ENCODE data around the gene ANK3. TPM values are rescaled to one million over a fixed set of nuclear protein-coding genes. Genes with fewer than 3 reads are reported as not detected.

The ANK3 gene
- total and polyA plus RNA-seq, 2 donors: 12.1 to 12.6 TPM

DNA sequence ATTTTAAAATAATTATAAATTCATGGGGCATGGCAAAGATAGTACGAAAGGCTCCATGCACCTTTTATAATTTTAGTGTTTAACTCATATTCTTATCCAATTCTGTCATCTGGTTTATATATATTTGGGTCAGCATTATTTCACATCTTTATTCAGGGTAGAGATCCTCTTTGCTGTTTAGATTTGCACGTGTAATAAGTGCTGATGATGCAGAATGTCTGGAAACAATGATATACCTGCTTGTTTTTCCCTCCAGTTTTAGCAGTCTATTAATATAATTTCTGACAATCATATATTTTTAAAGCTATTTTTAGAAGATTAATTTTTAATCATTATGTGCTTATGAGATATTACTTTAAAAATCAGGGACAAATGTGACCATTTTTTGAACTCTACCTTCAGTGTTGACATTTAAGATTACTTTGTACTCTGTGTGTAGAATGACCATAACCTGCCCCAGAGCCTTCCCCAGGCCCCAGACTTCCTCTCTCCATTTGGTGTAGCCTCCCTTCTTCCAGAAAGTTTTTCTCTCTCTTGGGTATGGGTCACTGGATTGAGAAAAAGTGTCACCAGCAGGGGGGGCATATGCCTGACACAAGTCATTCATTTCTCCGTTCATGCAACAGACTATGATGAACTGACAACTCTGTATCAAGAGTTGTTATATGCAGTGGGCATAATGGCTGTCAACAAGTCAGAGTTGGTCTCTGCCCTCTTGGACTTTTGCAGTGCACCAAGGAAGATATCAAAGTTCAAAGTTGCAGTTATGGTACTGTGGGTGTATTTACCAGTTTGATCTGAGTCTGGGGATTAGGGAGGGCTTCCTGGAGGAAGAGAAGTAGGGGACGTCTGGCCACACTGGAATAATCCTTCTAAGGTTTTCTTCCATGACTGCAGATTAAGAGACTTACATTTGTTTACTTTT lies 290.7 kb downstream of the ANK3 start:
- no peak overlapping the region for H3K27ac ChIP-seq (ENCODE audit: low read depth in 1 of 2, low read length in 1 of 2)
- H3K4me3 ChIP-seq (ENCODE audit: low read length in 2 of 2): no peak overlapping the region
- peak in 1 of 9 donors; percentile 15 for DNase-seq (ENCODE audit: low read depth in 6 of 9, low spot score in 9 of 9)
- H3K4me1 ChIP-seq (ENCODE audit: control insufficient read depth in 2 of 2, insufficient read depth in 2 of 2, low read length in 2 of 2): no peaks in the 10 kb centered on the region
- H3K9me3 ChIP-seq (ENCODE audit: control insufficient read depth in 2 of 2, insufficient read depth in 1 of 2, low read length in 1 of 2): no peaks in the 10 kb centered on the region
- H3K36me3 ChIP-seq (ENCODE audit: control insufficient read depth in 2 of 2, insufficient read depth in 2 of 2, low read length in 1 of 2): no peaks in the 10 kb centered on the region
- WGBS: 85% methylated on average over 4 of the region's 4 CpGs
- no peaks in the 10 kb centered on the region for H3K27me3 ChIP-seq (ENCODE audit: control insufficient read depth in 2 of 2, insufficient read depth in 1 of 2, low read length in 1 of 2)

DNA sequence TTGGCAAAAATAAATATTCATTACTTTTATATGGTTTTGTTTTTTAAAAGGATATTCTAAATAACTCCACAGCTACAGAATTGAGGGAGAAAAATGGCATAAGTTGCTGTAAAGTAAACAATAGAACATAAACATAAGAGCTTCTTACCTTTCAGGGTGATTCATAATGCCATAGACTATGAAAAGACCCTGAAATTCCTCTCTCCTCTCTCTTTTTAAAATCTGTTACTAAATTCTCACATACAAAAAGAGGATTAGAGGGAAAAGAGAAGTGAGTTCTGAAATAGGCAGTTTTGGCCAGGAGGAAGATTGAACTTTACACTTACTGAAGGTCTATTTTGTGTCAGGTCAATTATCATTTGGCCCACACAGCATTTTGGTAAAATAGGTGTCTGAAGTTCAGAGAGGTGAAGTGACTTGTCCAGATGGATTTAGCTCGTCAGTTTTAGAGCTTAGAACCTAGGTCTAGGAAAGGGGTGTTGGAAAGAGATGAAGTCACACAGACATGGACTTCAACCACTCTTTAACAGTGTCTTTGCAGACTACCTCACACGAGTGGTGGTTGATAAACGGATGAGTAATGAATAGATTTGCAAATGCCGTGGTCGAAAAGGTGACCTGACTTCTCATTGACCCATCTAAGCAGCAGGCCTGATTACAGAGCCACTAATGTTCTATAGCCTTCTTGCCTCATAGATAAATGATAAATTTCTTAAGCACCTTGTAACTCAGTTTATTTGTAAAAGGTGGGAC lies 292.7 kb downstream of the ANK3 start:
- H3K4me1 ChIP-seq (ENCODE audit: control insufficient read depth in 2 of 2, insufficient read depth in 2 of 2, low read length in 2 of 2): no peaks in the 10 kb centered on the region
- no peaks in the 10 kb centered on the region for H3K9me3 ChIP-seq (ENCODE audit: control insufficient read depth in 2 of 2, insufficient read depth in 1 of 2, low read length in 1 of 2)
- no peaks in the 10 kb centered on the region for H3K36me3 ChIP-seq (ENCODE audit: control insufficient read depth in 2 of 2, insufficient read depth in 2 of 2, low read length in 1 of 2)
- H3K27me3 ChIP-seq (ENCODE audit: control insufficient read depth in 2 of 2, insufficient read depth in 1 of 2, low read length in 1 of 2): no peaks in the 10 kb centered on the region
- no peak for DNase-seq (ENCODE audit: low read depth in 6 of 9, low spot score in 9 of 9)
- H3K4me3 ChIP-seq (ENCODE audit: low read length in 2 of 2): no peak overlapping the region
- 96% methylated on average over 5 of the region's 5 CpGs for WGBS
- H3K27ac ChIP-seq (ENCODE audit: low read depth in 1 of 2, low read length in 1 of 2): no peak overlapping the region

DNA sequence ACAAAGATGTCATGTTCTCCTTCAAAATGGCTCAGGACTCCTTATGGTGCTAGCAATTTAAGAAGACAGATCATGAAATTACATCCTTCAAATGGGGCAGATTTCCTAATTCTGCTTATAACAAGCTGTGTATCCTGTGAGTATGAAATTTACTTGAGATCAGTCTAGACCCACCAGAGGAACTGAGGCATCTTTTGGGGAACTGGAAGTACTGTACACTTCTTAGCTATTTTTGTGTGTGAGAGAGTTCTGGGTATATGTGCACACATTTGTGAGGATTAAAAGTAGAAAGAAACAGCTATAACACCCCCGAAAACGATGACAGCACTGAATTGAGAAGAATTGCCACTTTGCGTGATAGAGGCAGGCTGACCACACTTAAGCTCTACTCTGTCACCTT lies 296.4 kb downstream of the ANK3 start:
- Histone ChIP-seq H3K36me3 (ENCODE audit: control insufficient read depth in 2 of 2, insufficient read depth in 2 of 2, low read length in 1 of 2) (no peaks in the 10 kb centered on the region), H3K9me3 (ENCODE audit: control insufficient read depth in 2 of 2, insufficient read depth in 1 of 2, low read length in 1 of 2) (no peaks in the 10 kb centered on the region), H3K4me3 (ENCODE audit: low read length in 2 of 2) (no peak overlapping the region), H3K27ac (ENCODE audit: low read depth in 1 of 2, low read length in 1 of 2) (peak overlapping the region in 1 of 2 donors; percentile 27), H3K4me1 (ENCODE audit: control insufficient read depth in 2 of 2, insufficient read depth in 2 of 2, low read length in 2 of 2) (no peaks in the 10 kb centered on the region), H3K27me3 (ENCODE audit: control insufficient read depth in 2 of 2, insufficient read depth in 1 of 2, low read length in 1 of 2) (no peaks in the 10 kb centered on the region)
- WGBS: 93% methylated on average over 3 of the region's 3 CpGs
- DNase-seq (ENCODE audit: low read depth in 6 of 9, low spot score in 9 of 9): no peak

DNA sequence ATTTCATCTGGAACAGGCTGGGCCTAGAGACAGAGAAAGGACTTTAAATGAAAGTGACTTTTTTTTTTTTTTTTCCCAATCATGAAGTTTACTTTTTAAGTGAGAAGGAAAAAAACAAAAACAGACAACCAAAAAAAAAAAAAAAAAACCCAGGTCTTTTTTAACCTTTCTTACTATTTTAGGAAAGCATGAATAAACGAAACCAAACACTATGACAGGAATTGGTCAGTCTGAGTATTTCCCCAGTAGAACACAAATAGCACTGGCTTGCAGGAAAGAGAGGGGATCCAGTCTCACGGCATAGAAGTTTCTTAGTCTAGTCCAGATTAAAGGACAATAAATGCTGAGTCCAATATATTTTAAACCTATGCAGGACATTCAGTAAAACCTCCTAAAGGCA lies 302.8 kb downstream of the ANK3 start:
- 90% methylated on average over 2 of the region's 2 CpGs for WGBS
- DNase-seq (ENCODE audit: low read depth in 6 of 9, low spot score in 9 of 9): no peak
- Histone ChIP-seq H3K9me3 (ENCODE audit: control insufficient read depth in 2 of 2, insufficient read depth in 1 of 2, low read length in 1 of 2) (no peaks in the 10 kb centered on the region), H3K4me3 (ENCODE audit: low read length in 2 of 2) (no peak overlapping the region), H3K27ac (ENCODE audit: low read depth in 1 of 2, low read length in 1 of 2) (no peak overlapping the region), H3K4me1 (ENCODE audit: control insufficient read depth in 2 of 2, insufficient read depth in 2 of 2, low read length in 2 of 2) (no peaks in the 10 kb centered on the region), H3K27me3 (ENCODE audit: control insufficient read depth in 2 of 2, insufficient read depth in 1 of 2, low read length in 1 of 2) (no peaks in the 10 kb centered on the region), H3K36me3 (ENCODE audit: control insufficient read depth in 2 of 2, insufficient read depth in 2 of 2, low read length in 1 of 2) (no peaks in the 10 kb centered on the region)

DNA sequence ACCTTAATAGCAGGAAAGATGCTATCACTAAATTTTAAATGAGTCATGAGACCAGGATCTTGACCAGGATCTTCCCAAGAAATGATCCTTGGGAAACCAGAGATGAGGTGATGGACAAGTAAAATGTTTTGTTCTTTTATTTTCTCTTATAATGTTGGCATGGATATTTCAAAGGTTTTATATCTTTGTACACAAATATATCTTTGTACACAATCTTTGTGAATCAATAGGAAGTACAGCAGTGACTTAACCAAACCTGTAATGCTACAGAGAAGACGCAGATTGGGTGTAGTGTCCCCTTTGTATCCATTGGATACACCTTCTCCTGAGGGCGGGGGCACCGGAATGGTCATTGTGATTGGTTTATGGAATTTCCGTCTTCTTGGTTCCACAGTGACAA lies 303.3 kb downstream of the ANK3 start:
- DNase-seq (ENCODE audit: low read depth in 6 of 9, low spot score in 9 of 9): no peak
- H3K4me1 ChIP-seq (ENCODE audit: control insufficient read depth in 2 of 2, insufficient read depth in 2 of 2, low read length in 2 of 2): no peaks in the 10 kb centered on the region
- H3K27me3 ChIP-seq (ENCODE audit: control insufficient read depth in 2 of 2, insufficient read depth in 1 of 2, low read length in 1 of 2): no peaks in the 10 kb centered on the region
- no peaks in the 10 kb centered on the region for H3K9me3 ChIP-seq (ENCODE audit: control insufficient read depth in 2 of 2, insufficient read depth in 1 of 2, low read length in 1 of 2)
- no peak overlapping the region for H3K27ac ChIP-seq (ENCODE audit: low read depth in 1 of 2, low read length in 1 of 2)
- WGBS: 96% methylated on average over 4 of the region's 4 CpGs
- H3K4me3 ChIP-seq (ENCODE audit: low read length in 2 of 2): no peak overlapping the region
- no peaks in the 10 kb centered on the region for H3K36me3 ChIP-seq (ENCODE audit: control insufficient read depth in 2 of 2, insufficient read depth in 2 of 2, low read length in 1 of 2)

DNA sequence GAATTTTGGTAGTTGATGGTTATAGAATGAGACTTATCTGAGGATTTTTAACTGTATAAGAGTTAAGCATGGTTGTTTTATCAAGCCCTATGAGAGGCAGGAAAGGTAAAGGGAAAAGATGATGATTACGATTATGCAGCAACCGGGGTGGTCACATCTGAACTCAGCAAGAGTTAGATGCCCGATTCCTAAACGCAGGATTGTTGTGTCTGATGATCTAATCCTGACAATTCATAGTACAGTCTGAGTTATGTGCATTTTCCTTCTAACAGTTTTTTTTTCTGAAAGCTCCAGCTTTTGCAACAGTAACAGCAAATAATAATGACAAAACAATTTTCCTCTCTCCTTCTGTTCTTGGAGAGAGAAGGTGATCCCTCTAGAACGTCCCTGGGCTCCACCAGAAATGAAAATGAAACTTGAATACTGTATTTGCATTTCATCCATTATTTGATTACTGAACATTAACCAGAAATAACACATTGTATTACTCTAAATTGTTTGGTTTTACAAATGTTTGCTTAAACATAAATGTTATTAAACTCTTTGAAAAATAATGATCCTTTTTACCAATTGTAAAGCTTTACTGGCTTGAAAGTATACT lies 306.8 kb downstream of the ANK3 start:
- no peak overlapping the region for H3K4me3 ChIP-seq (ENCODE audit: low read length in 2 of 2)
- DNase-seq (ENCODE audit: low read depth in 6 of 9, low spot score in 9 of 9): no peak
- 90% methylated on average over 5 of the region's 5 CpGs for WGBS
- no peaks in the 10 kb centered on the region for H3K27me3 ChIP-seq (ENCODE audit: control insufficient read depth in 2 of 2, insufficient read depth in 1 of 2, low read length in 1 of 2)
- H3K4me1 ChIP-seq (ENCODE audit: control insufficient read depth in 2 of 2, insufficient read depth in 2 of 2, low read length in 2 of 2): no peaks in the 10 kb centered on the region
- H3K36me3 ChIP-seq (ENCODE audit: control insufficient read depth in 2 of 2, insufficient read depth in 2 of 2, low read length in 1 of 2): no peaks in the 10 kb centered on the region
- no peaks in the 10 kb centered on the region for H3K9me3 ChIP-seq (ENCODE audit: control insufficient read depth in 2 of 2, insufficient read depth in 1 of 2, low read length in 1 of 2)
- H3K27ac ChIP-seq (ENCODE audit: low read depth in 1 of 2, low read length in 1 of 2): no peak overlapping the region

DNA sequence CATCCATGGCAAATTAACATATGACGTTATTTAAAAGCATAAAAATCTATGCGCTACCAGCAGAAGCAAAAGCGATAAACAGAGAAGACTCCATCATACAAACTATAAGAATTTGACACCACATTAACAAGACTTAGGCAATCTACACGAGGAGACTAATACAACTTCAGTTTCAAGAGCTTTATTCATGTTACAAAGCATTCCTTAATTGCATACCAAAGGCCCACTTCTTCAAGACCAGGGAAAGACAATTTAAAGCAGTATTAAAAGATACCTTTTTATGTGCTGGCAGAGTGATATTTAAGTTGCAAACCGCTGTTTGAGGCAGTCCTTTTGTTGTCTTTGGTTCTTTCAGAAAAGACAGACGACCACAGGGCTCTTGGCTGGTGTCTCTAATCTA lies 307.3 kb downstream of the ANK3 start:
- Histone ChIP-seq H3K27ac (ENCODE audit: low read depth in 1 of 2, low read length in 1 of 2) (no peak overlapping the region), H3K4me1 (ENCODE audit: control insufficient read depth in 2 of 2, insufficient read depth in 2 of 2, low read length in 2 of 2) (no peaks in the 10 kb centered on the region)
- WGBS: 93% methylated on average over 6 of the region's 6 CpGs

DNA sequence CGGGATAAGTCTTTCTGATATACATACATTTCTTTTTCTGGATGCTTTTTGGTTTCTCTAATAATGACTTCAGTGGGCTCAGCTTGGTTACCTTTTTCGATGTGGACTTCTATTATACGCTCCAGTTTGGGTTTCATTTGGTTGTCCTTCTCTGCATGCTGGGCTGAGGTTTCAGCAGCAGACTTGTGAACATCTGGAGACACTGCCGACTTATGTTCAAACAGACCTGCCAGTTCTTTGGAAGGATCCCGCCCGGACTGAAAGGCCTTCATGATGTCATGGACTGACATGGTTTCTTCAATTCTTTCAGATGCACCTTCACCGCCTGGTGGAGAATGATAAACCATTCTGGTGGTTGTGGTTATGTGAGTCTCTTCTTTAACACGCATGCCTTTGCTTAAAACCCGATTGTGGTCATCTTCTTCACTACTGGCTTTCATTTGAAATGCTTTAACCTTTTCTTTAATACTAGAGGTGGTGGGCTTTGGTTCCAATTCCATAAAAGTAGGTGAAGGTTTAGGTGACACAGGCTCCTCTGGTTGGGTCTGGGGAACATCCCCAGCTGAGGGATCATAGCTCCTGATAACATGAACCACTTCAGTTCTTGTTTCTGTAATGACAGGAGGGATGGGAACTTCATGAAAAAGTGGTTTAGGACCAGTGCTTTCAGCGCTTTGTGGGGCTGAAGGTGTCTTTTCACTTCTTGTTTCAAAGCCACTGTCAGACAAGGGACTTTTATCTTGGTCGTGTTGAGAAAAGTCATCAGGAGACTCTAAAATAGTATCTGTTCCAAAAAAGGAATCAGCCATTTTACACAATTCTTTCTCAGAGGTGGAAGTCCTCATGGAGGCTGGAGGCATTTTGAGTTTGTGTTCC lies 315.7 kb downstream of the ANK3 start:
- Histone ChIP-seq H3K36me3 (ENCODE audit: control insufficient read depth in 2 of 2, insufficient read depth in 2 of 2, low read length in 1 of 2) (no peaks in the 10 kb centered on the region), H3K27ac (ENCODE audit: low read depth in 1 of 2, low read length in 1 of 2) (no peak overlapping the region), H3K27me3 (ENCODE audit: control insufficient read depth in 2 of 2, insufficient read depth in 1 of 2, low read length in 1 of 2) (no peaks in the 10 kb centered on the region), H3K4me3 (ENCODE audit: low read length in 2 of 2) (no peak overlapping the region), H3K9me3 (ENCODE audit: control insufficient read depth in 2 of 2, insufficient read depth in 1 of 2, low read length in 1 of 2) (no peaks in the 10 kb centered on the region), H3K4me1 (ENCODE audit: control insufficient read depth in 2 of 2, insufficient read depth in 2 of 2, low read length in 2 of 2) (no peaks in the 10 kb centered on the region)
- peak in 1 of 9 donors; percentile 6 for DNase-seq (ENCODE audit: low read depth in 6 of 9, low spot score in 9 of 9)
- 95% methylated on average over 11 of the region's 11 CpGs for WGBS

More for the DNA sequence above, 307.3 kb downstream of the ANK3 start:
- no peaks in the 10 kb centered on the region for H3K9me3 ChIP-seq (ENCODE audit: control insufficient read depth in 2 of 2, insufficient read depth in 1 of 2, low read length in 1 of 2)
- no peak for DNase-seq (ENCODE audit: low read depth in 6 of 9, low spot score in 9 of 9)
- no peaks in the 10 kb centered on the region for H3K27me3 ChIP-seq (ENCODE audit: control insufficient read depth in 2 of 2, insufficient read depth in 1 of 2, low read length in 1 of 2)
- no peak overlapping the region for H3K4me3 ChIP-seq (ENCODE audit: low read length in 2 of 2)
- H3K36me3 ChIP-seq (ENCODE audit: control insufficient read depth in 2 of 2, insufficient read depth in 2 of 2, low read length in 1 of 2): no peaks in the 10 kb centered on the region

Measured in thymus (tissue), 11 donors.